Effector CD4-positive, alpha-beta T cell (primary cell): ENCODE results near the gene FBF1.

Experiments
- DNase-seq: peaks from one replicate; pipeline ENCODE4 v3.0.0-alpha.2; 2020

Gene FBF1

GRCh38 chr17:75913537-75914210, 27.2 kb downstream of the FBF1 start:
- DNase-seq = no peak

DNA sequence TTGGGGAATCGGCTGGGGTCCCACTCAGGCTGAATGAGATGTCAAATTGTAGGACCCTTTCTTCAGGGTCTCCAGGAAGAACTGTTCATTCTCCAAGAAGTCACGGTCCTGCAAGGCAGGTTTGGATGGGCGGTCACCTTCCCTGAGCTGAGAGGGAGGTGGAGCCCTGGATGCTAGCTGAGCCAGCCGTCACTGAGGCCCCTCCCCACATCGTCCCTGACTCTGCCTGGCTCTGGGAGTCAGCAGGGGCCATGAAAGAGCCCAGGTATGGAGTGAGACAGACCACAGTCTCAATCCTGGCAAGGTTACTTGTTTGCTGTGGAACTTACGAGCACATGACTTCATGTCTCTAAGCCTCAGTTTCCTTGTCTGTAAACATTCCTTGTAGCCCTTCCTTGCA, 30.1 kb downstream of the FBF1 start:
- DNase-seq = no peak

GRCh38 chr17:75909812-75910274, 31.0 kb downstream of the FBF1 start:
- no peak for DNase-seq

GRCh38 chr17:75909051-75909811, 31.6 kb downstream of the FBF1 start:
- DNase-seq = no peak

DNA sequence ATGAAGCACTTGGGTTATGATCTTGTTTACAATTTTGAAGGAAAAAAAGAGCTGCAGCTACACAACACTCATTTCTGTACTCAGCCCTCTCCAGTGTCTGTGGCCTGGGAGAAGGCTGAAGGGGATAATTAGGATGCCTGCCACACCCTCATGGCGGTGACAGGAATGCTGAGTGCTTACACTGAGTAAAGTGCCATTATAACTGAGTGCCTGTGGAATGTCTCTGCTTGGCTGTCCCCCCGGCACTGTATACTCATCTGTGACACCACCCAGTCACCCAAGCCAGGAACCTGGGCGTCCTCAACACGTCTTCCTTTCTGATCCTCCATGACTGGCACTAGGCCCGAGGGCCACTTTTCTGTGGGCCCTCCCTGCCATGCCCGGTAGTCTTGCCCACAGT, 32.6 kb downstream of the FBF1 start:
- DNase-seq = no peak

DNA sequence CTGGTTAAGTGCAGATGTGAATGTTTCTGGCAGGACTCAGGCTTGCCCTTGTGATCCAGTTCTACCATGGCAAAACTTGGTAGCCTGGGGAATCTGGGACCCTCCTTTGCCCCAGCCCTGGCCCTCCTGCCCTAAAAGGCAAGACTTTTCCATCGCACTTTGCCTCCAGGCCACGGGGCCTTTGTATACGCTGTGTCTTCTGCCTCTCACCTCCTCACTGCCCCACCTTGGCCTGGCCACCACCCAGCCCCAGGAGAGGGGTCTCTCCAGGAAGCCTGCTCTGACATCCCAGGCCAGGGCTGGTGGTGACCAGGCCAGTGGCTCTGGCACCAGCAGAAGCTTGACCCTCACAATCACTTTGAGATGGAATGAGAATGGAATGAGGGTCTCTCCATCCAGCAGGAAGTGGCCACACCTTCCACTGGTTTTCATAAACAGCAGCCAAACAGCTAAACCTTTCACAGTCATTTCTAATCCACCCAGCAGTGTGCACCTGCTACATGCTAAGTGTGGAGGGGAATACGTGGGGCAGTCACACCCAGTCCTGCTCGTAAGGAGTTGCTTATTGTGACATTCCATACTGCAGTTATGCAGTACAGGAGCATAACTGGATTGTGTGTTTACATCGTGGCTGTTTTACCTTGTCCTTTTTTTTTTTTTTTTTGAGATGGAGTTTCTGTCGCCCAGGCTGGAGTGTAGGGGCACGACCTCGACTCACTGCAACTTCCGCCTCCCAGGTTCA, 34.5 kb downstream of the FBF1 start:
- no peak for DNase-seq

DNA sequence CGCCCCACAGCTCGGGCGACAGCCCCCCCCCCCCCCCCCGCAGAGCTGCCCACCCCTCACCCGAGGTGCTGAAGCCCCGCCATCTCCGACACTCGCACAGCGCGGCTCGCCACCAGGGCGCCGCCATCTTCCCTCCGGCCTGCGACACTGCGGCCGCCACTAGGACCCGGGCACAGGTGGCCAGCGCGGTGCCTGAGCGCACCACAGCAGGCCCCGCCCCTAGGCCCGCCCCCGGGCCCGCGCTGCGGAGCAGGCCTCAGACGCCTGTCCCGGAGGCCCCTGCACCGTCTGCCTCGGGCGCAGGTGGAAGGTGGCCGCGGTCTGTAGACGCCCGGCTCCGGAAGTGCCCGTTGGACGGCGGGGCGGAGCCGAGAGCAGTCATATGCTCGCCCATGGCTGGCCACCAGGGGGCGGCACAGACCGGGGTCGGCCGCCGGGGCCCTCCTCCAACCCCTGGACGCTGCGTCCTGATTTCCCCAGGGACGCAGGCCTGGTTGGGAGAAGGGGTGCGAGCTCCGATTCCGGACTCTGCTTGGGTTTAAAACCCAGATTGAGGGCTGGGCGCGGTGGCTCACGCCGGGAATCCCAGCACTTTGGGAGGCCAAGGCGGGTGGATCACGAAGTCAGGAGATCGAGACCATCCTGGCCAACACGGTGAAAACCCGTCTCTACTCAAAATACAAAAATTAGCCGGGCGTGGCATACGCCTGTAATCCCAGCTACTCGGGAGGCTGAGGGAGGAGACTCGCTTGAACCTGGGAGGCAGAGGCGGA, 35.9 kb downstream of the FBF1 start, which contains the start of gene MRPL38:
MRPL38 (minus strand) TSS at position 136 of the 773 bp plus-strand sequence; CDS start at position 127, 9 bp downstream.
- peak; percentile 84 for DNase-seq

DNA sequence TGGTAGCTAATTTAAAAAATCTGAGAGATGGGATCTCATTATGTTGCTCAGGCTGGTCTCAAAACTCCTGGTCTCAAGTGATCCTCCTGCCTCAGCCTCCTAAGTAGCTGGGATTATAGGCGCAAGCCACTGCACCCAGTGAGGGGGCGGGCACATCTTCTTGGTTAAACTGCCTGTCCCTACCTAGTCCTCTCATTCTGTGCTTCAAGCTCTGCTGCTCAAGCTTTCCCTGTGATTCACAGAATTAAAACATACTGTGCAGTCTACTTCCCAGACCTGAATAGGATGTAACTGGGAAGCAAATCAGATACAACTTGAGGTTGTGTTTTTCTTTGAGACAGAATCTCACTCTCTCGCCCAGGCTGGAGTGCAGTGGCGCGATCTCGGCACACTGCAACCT, 38.4 kb downstream of the FBF1 start:
- no peak for DNase-seq

- no peak for DNase-seq
Measured at GRCh38 chr17:75901727-75902126, 39.1 kb downstream of the FBF1 start.

GRCh38 chr17:75900691-75901533, 39.9 kb downstream of the FBF1 start:
- no peak for DNase-seq

DNA sequence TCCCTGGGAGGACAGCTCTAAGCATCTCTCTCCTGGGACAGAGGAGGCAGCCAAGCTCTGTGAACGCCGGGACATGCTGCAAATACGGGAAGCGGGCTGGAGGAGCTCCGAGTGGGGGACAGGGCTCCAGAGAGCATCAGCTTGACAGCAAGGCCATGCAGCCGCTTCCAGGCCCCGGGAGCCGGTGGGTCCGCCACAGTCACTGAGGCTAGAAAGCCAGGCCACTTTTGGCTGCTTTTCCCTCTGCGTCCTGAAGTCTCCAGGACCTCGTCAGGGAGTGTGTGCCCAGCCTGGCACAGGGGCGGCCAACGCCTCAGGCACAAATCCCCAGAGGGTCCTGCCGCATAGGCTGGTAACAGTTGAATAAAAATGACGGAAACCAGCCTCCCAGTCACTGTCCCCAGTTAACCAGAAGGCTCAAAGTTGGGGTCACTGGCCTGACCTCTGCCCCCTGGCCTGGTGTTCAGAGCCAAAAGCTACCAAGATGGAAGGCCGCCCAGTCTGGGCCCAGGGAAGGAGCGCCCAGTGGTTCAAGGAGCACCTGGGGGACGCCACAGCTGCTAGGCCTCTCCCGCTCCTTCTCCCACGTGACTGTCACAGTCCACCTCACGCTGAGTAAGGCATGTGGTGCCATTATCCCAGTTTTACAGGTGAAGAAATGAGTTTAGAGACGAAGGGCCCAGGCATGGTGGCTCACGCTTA, 40.9 kb downstream of the FBF1 start:
- DNase-seq = no peak

DNA sequence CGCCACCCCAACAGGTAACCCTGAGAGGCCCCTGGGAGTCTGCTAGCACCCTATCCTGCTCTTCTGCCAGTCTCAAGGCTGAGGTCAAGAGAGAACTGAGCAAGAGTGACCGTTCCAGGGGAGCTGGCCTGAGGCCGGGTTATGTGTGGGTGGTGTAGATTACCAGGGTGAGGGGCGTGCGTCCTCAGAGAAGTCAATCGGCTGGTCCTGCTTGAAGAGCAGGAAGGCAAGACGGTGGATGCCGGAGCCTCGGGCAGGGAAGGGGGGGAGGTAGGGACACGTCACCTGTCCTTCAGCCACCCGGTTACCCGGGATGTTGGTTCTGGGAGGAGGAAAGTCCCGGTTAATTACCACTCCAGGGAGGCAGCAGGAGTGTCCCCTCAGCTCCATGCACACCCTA, 41.5 kb downstream of the FBF1 start:
- no peak for DNase-seq

DNA sequence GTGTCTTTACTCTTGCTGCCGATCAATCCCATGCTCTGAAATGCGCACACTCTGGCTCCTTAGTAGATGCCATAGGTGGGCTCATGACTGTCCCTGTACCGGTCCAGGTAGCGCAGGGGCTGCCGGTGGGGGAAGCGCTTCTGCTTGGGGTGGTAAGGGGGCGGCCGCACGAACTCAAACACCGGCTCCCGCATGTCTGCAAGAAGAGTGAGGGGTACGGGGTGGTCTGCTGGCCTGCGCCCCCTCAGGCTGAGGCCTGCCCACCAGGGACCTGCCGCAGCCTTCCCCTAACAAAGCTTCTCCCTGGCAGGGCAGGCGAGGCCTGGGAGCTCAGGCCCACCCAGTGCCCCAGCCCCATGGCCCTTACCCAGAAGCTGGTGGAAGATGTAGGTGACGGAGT, 42.1 kb downstream of the FBF1 start:
- DNase-seq = no peak

DNA sequence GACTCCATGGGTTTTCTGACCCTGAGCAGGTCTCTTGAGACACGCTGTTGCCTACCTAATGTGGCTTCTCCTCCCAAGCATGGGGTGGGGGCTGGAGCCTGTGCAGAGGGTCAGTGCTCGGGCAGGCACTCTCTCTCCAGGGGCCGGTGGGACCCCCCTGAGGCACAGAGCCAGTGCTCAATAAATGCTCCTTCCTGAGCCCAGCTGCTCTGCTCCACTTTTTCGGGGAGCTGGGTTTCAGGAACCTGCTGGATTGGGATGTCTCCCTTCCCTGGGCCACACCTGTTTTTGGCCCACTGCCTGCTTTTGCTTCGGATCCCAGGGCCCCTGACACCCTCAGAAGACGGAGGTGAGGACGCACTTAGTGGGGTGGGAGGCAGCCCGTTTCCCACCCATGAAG, 42.8 kb downstream of the FBF1 start:
- DNase-seq = no peak

DNA sequence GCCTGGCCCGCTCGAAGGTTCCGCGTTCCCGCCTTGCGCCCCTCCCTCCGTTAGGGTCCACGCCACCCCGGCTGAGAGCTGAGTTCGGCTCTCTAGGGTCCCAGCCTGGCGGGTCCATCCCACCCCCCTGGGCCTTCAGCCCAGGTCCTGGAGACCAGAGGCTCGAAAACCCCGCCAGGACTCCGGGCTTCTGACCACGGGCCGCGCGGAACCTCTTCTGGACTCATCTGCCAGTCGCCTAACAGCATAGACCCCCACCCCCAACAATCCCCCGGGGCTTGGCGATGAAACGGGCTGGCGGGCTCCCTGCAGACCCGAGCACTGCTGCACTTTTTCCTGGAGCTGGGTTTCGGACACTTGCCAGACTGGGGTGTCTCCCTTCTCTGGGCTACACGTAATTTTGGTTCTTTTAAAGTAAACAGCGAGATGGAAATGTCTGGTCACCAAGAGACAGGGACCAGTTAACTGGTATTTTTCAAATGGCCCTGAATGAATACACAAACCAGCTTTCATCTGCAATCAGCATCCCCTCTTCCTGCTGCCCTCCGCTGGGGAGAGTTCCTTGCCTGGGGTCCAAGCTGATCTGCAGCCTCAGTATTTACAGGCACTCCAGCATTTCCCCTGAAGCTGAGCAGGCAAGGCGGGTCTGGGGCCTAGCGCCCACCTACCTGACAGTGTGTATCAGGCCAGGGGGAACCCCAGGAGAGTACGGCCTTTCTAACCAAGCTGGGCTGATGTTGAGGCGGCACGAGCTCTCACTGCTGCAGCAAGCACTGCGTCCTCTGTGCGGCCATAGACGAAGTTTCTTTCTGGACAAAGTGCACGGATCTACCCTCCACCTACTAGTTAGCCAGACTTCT, 43.5 kb downstream of the FBF1 start:
- no peak for DNase-seq

GRCh38 chr17:75896415-75897159, 44.3 kb downstream of the FBF1 start, which contains the start of gene TRIM65:
TSS of gene TRIM65 (minus strand) at chr17:75896951. CDS start at chr17:75896937, 14 bp downstream.
- DNase-seq = peak; percentile 67

GRCh38 chr17:75895370-75896155, 45.3 kb downstream of the FBF1 start:
- DNase-seq = no peak

DNA sequence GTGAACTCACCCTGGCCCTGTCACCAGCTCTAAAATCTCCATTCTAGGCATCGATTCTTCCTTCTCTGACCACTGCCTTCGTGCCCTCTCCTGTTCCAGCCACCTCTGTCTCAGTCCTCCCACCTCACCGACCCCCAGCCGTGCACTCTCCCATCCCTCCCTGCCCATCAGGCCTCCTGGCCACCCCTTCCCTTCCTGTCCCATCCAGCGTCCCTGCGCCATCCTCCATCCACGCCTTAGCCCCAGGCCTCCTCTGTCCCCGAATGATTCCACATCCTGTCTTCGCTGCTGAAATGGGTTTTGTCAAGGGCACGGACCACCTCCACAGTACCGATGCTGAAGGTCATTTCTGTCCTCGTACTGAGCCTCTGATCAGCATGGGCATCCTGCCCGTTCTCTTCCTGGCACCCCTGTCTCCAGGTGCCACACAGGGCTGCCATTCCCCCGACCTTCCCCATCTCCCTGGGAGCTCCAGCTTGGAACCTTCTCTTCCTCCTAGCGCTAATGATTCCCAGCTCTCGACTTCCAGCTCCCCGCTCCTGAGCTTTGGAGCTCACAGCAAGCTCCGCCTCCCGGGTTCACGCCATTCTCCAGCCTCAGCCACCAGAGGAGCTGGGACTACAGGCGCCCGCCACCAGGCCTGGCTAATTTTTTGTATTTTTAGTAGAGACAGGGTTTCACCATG, 46.7 kb downstream of the FBF1 start:
- DNase-seq = no peak
